ENCODE results near the gene ONECUT3.

The ONECUT3 gene

DNA sequence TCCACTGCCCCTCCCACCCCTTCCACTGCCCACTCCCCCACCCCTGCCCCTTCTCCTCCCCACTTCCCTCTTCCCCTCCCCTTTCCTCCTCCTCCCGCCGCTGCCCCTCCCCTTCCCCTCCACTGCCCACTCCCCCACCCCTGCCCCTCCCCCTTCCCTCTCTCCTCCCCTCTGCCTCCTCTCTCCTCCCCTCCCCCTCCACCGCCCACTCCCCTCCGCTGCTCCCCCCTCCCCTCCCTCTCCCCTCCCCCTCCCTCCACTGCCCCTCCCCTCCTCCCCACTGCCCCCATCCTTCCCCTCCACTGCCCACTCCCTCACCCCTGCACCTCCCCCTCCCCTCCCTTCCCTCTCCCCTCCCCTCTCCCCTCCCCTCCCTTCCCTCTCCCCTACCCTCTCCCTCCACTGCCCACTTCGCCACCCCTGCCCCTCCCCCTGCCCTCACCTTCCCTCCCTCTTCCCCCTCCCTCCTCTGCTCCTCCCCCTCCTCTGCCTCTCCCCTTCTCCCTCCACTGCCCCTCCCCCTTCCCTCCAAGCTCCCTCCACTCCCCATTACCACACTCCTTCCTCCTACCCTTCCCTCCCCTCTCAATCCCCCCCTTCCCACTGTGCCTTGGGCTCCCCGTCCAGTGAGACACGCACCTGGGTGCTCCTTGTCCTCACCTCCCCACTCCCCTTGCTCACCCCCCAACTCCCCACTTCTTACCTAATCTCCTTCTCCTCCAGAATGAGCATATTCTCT lies 36.9 kb downstream of the ONECUT3 start:
- Histone ChIP-seq H3K27ac (replicated peaks) (no peak overlapping the region), H3K27me3 (ENCODE audit: insufficient read depth, poor library complexity, severe bottlenecking) (peaks cover 11% of the 10 kb centered on the region), H3K4me3 (replicated peaks; ENCODE audit: insufficient read depth, low read length) (0 out of 2 replicates have a peak overlapping the region, but pooled peaks have one; percentile 14)
- DNase-seq (ENCODE audit: low read depth in 1 of 2, low spot score in 1 of 2), result no peak
- TF ChIP-seq, protein P1, sequence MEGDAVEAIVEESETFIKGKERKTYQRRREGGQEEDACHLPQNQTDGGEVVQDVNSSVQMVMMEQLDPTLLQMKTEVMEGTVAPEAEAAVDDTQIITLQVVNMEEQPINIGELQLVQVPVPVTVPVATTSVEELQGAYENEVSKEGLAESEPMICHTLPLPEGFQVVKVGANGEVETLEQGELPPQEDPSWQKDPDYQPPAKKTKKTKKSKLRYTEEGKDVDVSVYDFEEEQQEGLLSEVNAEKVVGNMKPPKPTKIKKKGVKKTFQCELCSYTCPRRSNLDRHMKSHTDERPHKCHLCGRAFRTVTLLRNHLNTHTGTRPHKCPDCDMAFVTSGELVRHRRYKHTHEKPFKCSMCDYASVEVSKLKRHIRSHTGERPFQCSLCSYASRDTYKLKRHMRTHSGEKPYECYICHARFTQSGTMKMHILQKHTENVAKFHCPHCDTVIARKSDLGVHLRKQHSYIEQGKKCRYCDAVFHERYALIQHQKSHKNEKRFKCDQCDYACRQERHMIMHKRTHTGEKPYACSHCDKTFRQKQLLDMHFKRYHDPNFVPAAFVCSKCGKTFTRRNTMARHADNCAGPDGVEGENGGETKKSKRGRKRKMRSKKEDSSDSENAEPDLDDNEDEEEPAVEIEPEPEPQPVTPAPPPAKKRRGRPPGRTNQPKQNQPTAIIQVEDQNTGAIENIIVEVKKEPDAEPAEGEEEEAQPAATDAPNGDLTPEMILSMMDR (IDR thresholded peaks at IDR 0.05; ENCODE audit: insufficient read depth, low read length), result no peak
- no peak for TF ChIP-seq GABPA (IDR thresholded peaks at IDR 0.05; ENCODE audit: low read depth)
- TF ChIP-seq, protein P2, sequence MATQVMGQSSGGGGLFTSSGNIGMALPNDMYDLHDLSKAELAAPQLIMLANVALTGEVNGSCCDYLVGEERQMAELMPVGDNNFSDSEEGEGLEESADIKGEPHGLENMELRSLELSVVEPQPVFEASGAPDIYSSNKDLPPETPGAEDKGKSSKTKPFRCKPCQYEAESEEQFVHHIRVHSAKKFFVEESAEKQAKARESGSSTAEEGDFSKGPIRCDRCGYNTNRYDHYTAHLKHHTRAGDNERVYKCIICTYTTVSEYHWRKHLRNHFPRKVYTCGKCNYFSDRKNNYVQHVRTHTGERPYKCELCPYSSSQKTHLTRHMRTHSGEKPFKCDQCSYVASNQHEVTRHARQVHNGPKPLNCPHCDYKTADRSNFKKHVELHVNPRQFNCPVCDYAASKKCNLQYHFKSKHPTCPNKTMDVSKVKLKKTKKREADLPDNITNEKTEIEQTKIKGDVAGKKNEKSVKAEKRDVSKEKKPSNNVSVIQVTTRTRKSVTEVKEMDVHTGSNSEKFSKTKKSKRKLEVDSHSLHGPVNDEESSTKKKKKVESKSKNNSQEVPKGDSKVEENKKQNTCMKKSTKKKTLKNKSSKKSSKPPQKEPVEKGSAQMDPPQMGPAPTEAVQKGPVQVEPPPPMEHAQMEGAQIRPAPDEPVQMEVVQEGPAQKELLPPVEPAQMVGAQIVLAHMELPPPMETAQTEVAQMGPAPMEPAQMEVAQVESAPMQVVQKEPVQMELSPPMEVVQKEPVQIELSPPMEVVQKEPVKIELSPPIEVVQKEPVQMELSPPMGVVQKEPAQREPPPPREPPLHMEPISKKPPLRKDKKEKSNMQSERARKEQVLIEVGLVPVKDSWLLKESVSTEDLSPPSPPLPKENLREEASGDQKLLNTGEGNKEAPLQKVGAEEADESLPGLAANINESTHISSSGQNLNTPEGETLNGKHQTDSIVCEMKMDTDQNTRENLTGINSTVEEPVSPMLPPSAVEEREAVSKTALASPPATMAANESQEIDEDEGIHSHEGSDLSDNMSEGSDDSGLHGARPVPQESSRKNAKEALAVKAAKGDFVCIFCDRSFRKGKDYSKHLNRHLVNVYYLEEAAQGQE (IDR thresholded peaks at IDR 0.05; ENCODE audit: insufficient replicate concordance, low read depth), result no peak
- no peak for TF ChIP-seq SPI1 (IDR thresholded peaks at IDR 0.05; ENCODE audit: borderline replicate concordance, low read depth)
- no peak for TF ChIP-seq POLR2AphosphoS5 (IDR thresholded peaks at IDR 0.05; ENCODE audit: low read depth)

DNA sequence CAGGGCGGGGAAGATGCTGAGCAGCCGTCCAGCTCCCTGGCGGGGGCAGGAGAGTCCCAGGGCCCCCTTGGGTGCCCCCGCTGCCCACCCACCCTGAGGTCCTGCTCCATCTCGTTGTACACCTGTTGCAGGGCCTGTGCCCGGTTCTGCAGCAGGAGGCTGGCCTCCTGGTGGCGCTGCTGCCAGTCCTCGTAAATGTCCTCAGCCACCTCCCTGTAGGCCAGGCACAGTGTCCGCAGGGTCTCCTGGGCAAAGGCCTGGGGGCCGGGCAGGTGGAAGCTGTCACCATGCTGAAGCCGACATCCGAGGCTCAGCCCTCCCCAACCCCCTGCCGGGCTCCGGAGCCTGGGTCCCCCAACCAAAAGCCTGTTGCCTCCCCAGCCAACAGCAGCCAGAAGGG lies 38.6 kb downstream of the ONECUT3 start:
- Histone ChIP-seq H3K27me3 (ENCODE audit: insufficient read depth, poor library complexity, severe bottlenecking) (peaks cover 12% of the 10 kb centered on the region), H3K4me3 (replicated peaks; ENCODE audit: insufficient read depth, low read length) (no peak overlapping the region), H3K27ac (replicated peaks) (no peak overlapping the region)
- no peak for TF ChIP-seq SPI1 (IDR thresholded peaks at IDR 0.05; ENCODE audit: borderline replicate concordance, low read depth)
- TF ChIP-seq POLR2AphosphoS5 (IDR thresholded peaks at IDR 0.05; ENCODE audit: low read depth), result no peak
- TF ChIP-seq, protein P2 (IDR thresholded peaks at IDR 0.05; ENCODE audit: insufficient replicate concordance, low read depth), result no peak
- no peak for TF ChIP-seq GABPA (IDR thresholded peaks at IDR 0.05; ENCODE audit: low read depth)
- TF ChIP-seq, protein P1 (IDR thresholded peaks at IDR 0.05; ENCODE audit: insufficient read depth, low read length), result no peak
- no peak for DNase-seq (ENCODE audit: low read depth in 1 of 2, low spot score in 1 of 2)

DNA sequence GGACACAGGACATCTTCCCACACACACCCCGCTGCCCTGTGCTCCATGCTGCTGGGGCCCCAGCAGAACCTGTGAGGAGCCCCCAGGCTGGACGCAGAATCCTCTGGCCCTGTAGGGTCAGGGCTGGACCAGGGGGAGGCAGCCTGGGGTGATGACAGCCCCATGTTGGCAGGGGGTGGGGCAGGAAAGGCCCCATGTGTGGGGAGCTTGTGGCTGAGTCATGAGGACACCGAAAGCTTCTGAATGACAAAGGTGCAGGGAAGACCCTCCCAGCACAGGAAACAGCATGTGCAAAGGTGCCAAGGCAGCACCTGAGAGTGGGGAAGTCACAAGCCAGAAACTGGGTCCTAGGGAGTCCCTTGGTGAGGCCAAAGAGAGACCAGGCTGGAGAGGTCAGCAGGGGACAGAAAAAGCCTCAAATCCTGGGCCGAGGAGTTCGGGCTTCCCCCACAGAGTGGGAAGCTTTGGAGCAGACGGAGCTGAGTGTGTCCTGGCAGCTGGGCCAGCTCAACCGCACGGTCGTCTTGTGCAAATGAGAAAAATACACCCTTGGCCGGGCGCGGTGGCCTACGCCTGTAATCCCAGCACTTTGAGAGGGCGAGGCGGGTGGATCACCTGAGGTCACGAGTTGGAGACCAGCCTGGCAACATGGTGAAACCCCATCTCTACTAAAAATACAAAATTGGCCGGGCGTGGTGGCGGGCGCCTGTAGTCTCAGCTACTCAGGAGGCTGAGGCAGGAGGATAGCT lies 41.3 kb downstream of the ONECUT3 start:
- no peak for DNase-seq (ENCODE audit: low read depth in 1 of 2, low spot score in 1 of 2)

More for the DNA sequence above, 41.3 kb downstream of the ONECUT3 start:
- no peak overlapping the region for H3K4me3 ChIP-seq (replicated peaks; ENCODE audit: insufficient read depth, low read length)
- H3K27ac ChIP-seq (replicated peaks), result no peak overlapping the region
- peaks cover 4% of the 10 kb centered on the region for H3K27me3 ChIP-seq (ENCODE audit: insufficient read depth, poor library complexity, severe bottlenecking)
- TF ChIP-seq POLR2AphosphoS5 (IDR thresholded peaks at IDR 0.05; ENCODE audit: low read depth), result no peak
- TF ChIP-seq GABPA (IDR thresholded peaks at IDR 0.05; ENCODE audit: low read depth), result no peak
- TF ChIP-seq, protein P2 (IDR thresholded peaks at IDR 0.05; ENCODE audit: insufficient replicate concordance, low read depth), result no peak
